Measurements from ENCODE around the gene EDIL3.

Gene EDIL3

DNA sequence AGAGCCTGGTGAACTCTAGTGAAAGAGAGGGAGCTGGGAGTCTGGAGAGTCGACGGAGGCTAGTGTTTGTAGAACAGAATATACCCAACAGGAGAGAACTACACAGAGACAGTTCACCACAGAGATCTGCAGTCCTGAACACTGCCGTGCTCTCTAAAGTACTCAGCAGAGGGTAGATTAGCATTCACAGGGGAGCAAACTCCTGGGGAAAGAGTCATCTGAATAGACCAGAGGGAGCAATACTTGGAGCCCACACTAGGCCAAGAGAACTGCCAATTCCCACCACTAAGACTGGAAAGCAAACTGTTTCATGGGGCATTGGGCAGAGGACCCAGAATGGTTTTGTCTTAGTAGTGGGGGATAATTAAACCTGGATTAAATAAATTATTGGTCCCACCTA is 235.6 kb downstream of the EDIL3 start:
- no peak for DNase-seq

DNA sequence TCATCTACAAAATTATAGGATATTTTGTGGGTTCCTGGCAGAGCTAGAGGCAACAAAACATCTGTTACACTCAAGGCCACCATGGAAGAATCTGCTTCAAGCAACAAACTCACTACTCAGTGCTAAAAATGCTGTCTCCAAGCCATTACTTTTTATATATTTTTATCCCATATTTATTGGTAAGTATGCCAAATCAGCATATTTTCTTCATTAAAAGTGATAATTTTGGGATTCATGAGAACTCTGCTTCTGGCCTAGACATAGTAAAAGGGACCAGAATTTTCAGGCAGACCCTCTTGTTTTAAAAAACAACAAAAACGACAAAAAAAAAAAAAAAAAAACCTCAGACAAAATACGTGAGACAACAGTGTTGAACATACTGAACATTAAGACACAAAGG is 236.0 kb downstream of the EDIL3 start:
- DNase-seq = no peak

DNA sequence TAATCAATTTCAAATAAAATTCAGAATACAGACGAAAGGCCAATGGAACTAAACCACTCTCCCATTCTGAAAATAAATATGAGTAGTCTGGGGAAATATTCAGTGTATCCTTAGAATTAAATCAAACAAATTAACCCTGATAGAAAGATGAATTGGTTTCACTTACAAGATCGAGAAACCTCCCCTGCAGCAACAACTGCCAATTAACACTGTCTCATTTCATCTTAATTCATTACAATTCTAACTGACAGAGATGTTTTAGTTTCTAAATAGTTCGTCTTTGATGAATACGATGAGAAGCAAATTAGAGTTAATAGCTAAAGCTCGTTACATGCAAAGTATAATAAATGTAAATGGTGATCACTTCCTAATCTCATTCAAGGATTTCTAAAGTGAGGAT is 247.1 kb downstream of the EDIL3 start:
- no peak for DNase-seq

DNA sequence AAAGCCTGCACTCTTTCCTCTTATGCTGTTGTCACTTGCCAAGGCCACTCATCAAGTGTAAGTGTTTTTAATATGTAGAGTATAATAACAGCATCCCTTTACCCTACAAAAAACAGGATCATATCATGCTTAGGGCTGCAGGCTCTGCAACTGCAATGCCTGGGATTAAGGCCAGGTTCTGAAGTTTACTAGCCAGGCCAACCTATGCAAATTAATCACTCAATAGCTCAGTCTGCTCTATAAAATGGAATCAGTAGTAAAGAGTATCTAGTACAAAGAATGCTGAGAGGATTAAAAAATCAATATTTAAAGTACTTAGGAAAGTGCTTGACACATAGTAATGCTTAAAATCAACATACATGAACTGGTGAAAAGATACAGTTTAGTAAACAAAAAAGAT is 253.3 kb downstream of the EDIL3 start:
- DNase-seq = no peak

GRCh38 chr5:84130006-84130580 is 254.6 kb downstream of the EDIL3 start:
- DNase-seq = no peak

DNA sequence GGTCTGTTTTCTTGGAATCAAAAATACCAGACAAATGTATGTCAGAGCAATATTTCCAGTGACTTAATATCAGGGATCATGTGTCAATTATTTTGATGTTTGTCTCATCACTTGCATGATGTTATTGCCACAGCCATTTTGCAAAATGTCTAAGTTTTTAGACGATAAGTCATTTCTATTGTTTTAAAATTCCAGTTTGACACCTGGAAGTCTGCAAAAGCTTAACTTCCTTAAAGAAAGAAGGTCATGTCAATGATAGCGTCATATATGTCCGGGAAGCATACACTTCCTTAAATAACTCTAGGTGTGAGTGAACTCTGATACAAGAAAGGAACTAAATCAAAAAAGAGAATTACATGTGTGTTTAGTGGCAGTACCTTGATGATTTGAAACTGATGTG is 259.5 kb downstream of the EDIL3 start:
- no peak for DNase-seq

- DNase-seq = no peak
These were observed 265.4 kb downstream of the EDIL3 start for GRCh38 chr5:84119252-84119651.

- DNase-seq = no peak
These were observed 266.1 kb downstream of the EDIL3 start for GRCh38 chr5:84118551-84118950.

- no peak for DNase-seq
These were observed 269.0 kb downstream of the EDIL3 start for GRCh38 chr5:84115727-84116126.

GRCh38 chr5:84113246-84114105 is 271.2 kb downstream of the EDIL3 start:
- DNase-seq = peak; percentile 82

GRCh38 chr5:84092738-84093137 is 291.9 kb downstream of the EDIL3 start:
- no peak for DNase-seq

- no peak for DNase-seq
These were observed 293.4 kb downstream of the EDIL3 start for GRCh38 chr5:84091127-84091799.

DNA sequence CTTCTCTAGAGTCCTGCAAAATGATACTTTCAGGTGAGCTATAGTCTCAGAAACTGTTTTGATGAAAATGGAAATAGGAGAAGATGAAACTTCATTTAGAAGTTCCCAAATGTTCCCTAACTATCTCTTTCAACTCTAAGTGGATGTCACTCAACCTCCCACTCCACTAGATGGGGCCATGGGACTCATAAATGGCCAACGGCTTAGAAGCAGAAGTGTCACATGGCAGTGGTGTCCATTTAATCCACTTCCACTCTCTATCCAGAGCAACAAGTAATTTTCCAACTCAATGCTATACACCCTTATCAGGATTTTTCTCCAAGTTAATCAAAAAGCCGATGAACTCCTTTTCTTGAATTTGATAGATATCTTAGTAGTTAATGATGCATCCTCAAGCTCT is 295.7 kb downstream of the EDIL3 start:
- no peak for DNase-seq

- DNase-seq = no peak
These were observed 298.2 kb downstream of the EDIL3 start for GRCh38 chr5:84086511-84086910.

DNA sequence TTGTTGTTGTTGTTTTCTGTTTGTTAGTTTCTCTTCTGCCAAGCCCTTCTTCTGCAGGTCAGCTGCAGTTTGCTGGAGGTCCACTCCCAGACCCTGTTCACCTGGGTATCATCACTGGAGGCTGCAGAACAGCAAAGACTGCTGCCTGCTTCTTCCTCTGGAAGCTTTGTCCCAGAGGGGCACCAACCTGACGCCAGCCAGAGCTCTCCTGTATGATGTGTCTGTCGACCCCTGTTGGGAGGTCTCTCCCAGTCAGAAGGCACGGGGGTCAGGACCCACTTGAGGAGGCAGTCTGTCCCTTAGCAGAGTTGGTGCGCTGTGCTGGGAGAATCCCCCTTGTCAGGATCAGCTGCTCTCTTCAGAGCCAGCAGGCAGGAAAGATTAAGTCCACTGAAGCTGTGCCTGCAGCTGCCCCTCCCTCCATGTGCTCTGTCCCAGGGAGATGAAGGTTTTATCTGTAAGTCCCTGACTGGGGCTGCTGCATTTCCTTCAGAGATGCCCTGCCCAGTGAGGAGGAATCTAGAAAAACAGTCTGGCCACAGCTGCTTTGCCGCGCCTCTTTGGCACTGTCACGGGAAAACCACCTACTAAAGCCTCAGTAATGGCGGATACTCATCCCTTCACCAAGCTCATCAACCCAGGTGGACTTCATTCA is 299.2 kb downstream of the EDIL3 start:
- no peak for DNase-seq

GRCh38 chr5:84080908-84081307 is 303.8 kb downstream of the EDIL3 start:
- no peak for DNase-seq

DNA sequence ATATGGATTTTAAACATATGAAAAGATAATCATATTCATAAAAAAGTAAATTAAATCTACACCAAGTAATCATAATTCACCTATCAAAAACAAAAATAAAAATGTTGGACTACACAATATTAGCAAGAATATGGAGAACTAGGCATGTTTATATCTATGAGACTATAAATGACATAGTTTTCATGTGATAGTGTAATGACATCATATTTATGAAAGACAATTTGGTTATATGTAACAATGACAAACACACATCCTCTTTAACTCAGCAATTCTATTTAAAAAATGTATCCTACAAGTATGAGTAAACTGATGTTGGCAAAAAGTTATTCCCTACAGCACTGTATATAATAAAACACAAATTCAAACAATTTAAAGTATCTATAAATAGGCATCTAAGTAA is 312.3 kb downstream of the EDIL3 start:
- DNase-seq = no peak

DNA sequence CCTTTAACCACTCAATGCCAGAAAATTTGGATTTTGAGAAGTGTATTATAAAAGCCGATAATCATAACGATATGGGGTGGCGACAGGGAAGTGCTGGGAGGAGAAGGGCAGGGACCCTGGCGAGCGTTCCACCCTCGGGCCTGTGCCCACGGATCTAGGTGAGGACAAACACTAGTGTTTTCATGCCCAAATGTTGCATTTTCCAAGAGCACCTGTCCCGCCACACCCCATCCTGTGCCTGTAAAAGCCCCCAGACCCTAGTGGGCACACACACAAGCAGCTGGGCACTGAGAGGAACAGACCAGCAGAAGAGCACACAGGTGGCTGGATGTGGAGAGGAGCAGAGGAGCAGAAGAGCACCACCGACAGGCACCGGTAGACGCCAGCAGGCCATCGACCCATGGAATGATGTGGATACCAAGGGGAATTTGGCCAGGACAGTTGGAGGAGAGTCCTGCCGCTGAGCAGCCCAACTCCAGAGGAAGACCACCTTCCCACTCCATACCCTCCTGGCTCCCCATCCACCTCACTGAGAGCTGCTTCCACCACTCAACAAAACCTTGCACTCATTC is 315.0 kb downstream of the EDIL3 start:
- no peak for DNase-seq

GRCh38 chr5:84063041-84063440 is 321.6 kb downstream of the EDIL3 start:
- no peak for DNase-seq

- DNase-seq = no peak
These were observed 325.0 kb downstream of the EDIL3 start for GRCh38 chr5:84059672-84060071.

DNA sequence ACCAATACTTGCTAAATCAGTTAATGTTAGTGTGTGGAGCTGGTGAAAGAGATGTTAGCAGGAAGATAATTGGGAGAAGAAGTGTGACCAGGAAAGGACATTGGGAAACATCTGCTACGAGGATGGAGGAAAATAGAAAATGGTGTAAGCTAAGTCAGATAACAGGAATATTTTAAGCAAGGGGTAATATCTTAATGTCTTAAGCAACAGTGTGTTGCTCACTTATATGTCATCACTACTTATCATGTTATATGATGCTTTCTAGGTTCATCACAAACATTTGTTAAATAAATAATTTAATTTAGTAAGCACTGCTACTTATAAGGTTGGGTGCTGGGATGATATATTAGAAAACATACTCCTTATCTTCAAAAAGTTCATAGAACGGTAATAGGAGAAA is 326.1 kb downstream of the EDIL3 start:
- no peak for DNase-seq

- no peak for DNase-seq
These were observed 327.5 kb downstream of the EDIL3 start for GRCh38 chr5:84057211-84057610.

DNA sequence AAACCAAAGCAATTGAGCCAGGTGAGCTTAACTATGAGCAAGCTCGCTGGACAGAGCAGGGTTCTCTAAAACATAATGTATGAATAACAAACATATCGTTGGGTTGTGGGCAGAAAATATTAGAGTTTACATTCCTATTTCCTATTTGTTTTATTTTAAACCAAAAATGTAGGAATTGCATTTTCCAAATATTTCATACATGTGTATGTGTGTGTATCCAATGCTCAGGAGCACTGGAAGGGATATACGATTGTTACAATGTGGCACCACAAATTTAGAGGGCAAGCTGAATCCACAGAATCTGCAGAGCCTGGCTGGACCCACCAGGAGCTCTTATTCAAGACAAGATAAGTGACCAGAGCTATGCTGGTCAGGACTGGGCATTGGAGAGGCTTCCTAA is 338.7 kb downstream of the EDIL3 start:
- no peak for DNase-seq

Data from NCI-H2227 treated with DMSO at 0.1 percent for 48 hours (cell line).